HepG2 (cell line): ENCODE data around the gene MED22. TPM values are rescaled to one million over a fixed set of nuclear protein-coding genes. Genes with fewer than 3 reads are reported as not detected.
A peak's percentile ranks its signal among the peaks of the same experiment; 100 is the strongest.

Source experiments
- ARID4A ChIP-seq: sonication (generic); formaldehyde crosslinking; IDR thresholded peaks from 2 replicates; pipeline ENCODE4 v1.5.0; 2020; ENCODE audit warnings: mild to moderate bottlenecking, missing genetic modification reagents, borderline replicate concordance
- CREB1 ChIP-seq, 2 experiments: fragments of 450-650 bp in 1 of 2; IDR thresholded peaks; 2 replicates each; pipeline ENCODE4 v1.6.1; 2016 to 2017; ENCODE audit warnings: control low read depth in 1 of 2, mild to moderate bottlenecking in 1 of 2, missing compliant biosample characterization in 1 of 2, missing genetic modification characterization in 1 of 2
- ELF3 ChIP-seq: IDR thresholded peaks from 2 replicates; pipeline ENCODE4 v1.6.1; 2016; ENCODE audit warnings: missing genetic modification reagents, missing compliant biosample characterization
- GMEB2 ChIP-seq: IDR thresholded peaks from 2 replicates; pipeline ENCODE4 v1.6.1; 2016; ENCODE audit warnings: missing biosample characterization, missing genetic modification reagents, low read depth
- GPN1 ChIP-seq: sonication (generic); formaldehyde crosslinking; IDR thresholded peaks from 2 replicates; pipeline ENCODE4 v1.5.1; 2020; ENCODE audit warnings: missing genetic modification reagents, borderline replicate concordance
- HBP1 ChIP-seq: IDR thresholded peaks from 2 replicates; pipeline ENCODE4 v1.6.1; 2016; ENCODE audit warnings: low read depth, control low read depth
- HNF4A ChIP-seq: sonication (generic); formaldehyde crosslinking; IDR thresholded peaks from 2 replicates; pipeline ENCODE4 v1.4.0; 2020; ENCODE audit warnings: missing genetic modification reagents
- HNRNPLL ChIP-seq: fragments of 200-400 bp; formaldehyde crosslinking; IDR thresholded peaks from 2 replicates; pipeline ENCODE4 v1.6.1; 2017; ENCODE audit warnings: mild to moderate bottlenecking, low read depth, low read length; ENCODE audit not compliant: poor library complexity, severe bottlenecking
- ISX ChIP-seq: sonication (generic); formaldehyde crosslinking; conservative IDR thresholded peaks from 2 replicates; pipeline ENCODE4 v1.5.0; 2020; ENCODE audit warnings: missing genetic modification reagents
- NR2F6 ChIP-seq, 2 experiments: IDR thresholded peaks; 2 replicates each; pipeline ENCODE4 v1.6.1; 2016; ENCODE audit warnings: antibody characterized with exemption in 1 of 2, mild to moderate bottlenecking in 1 of 2
- PAF1 ChIP-seq: IDR thresholded peaks from 2 replicates; pipeline ENCODE4 v1.6.1; 2016; ENCODE audit warnings: missing genetic modification reagents, missing compliant biosample characterization
- TGIF2 ChIP-seq: IDR thresholded peaks from 2 replicates; pipeline ENCODE4 v1.6.1; 2016; ENCODE audit warnings: control low read depth, missing compliant biosample characterization
- ZBTB10 ChIP-seq: sonication (generic); formaldehyde crosslinking; IDR thresholded peaks from 2 replicates; pipeline ENCODE4 v1.4.0; 2020; ENCODE audit warnings: missing genetic modification reagents, borderline replicate concordance
- ZNF383 ChIP-seq: sonication (generic); formaldehyde crosslinking; IDR thresholded peaks from 2 replicates; pipeline ENCODE4 v1.4.0; 2020; ENCODE audit warnings: missing genetic modification reagents, mild to moderate bottlenecking, borderline replicate concordance
- ZNF550 ChIP-seq: sonication (generic); formaldehyde crosslinking; IDR thresholded peaks from 2 replicates; pipeline ENCODE4 v1.4.0; 2020; ENCODE audit warnings: mild to moderate bottlenecking, missing genetic modification reagents, borderline replicate concordance
- ZSCAN20 ChIP-seq: sonication (generic); formaldehyde crosslinking; IDR thresholded peaks from 2 replicates; pipeline ENCODE4 v1.4.0; 2020; ENCODE audit warnings: missing genetic modification reagents, mild to moderate bottlenecking, borderline replicate concordance
- polyA plus RNA-seq, 8 experiments: library from polyadenylated mRNA; depleted of rRNA in 3 of 8; stranded (reverse) in 7 of 8; unstranded in 1 of 8; fragments of >200 nt; fragmentation: Illumina TruSeq in 4 of 8; extraction: Trizol in 4 of 8; gene quantifications; 2 replicates each; pipeline versions ENCODE4 v1.2.1 to v1.2.3, GENCODE V29; 2011 to 2016; ENCODE audit warnings: low read depth in 4 of 8, missing spikeins in 1 of 8, mixed read lengths in 1 of 8; ENCODE audit not compliant: insufficient read depth in 1 of 8
- total RNA-seq, 5 experiments: library from RNA; depleted of rRNA; stranded (reverse); fragments of >200 nt; fragmentation: Illumina TruSeq; extraction: Trizol; gene quantifications; 2 replicates each; pipeline ENCODE4 v1.2.3, GENCODE V29; 2016; ENCODE audit warnings: low read depth in 1 of 5

Gene MED22
- total and polyA plus RNA-seq, 2 of the 13 experiments (the other 11 are each of a cell fraction or from before 2014, with no cell fraction given), result 15.8 to 22.1 TPM

- 0 out of 2 replicates have a peak, but pooled peaks have one; percentile 20 for TF ChIP-seq ZSCAN20
- TF ChIP-seq NR2F6 (IDR thresholded peaks at IDR 0.05), result no peak
- no peak for TF ChIP-seq NR2F6 (CRISPR knock-in tag; IDR thresholded peaks at IDR 0.05)
- TF ChIP-seq GMEB2 (CRISPR knock-in tag), result peak; percentile 78
- TF ChIP-seq CREB1 (IDR thresholded peaks at IDR 0.05), result peak; percentile 50; the same call in 1 of the 2 replicates
- TF ChIP-seq CREB1 (CRISPR knock-in tag; IDR thresholded peaks at IDR 0.05), result no peak
- TF ChIP-seq HNF4A (CRISPR knock-in tag), result peak; percentile 24
- TF ChIP-seq TGIF2 (CRISPR knock-in tag), result 0 out of 2 replicates have a peak, but pooled peaks have one; percentile 18
- no peak for TF ChIP-seq ZNF550 (CRISPR knock-in tag)
- TF ChIP-seq HBP1 (CRISPR knock-in tag), result 0 out of 2 replicates have a peak, but pooled peaks have one; percentile 39
- TF ChIP-seq GPN1 (CRISPR knock-in tag), result no peak; the same call in 1 of the 2 replicates
- peak; percentile 82 for TF ChIP-seq HNRNPLL
- peak; percentile 45; the same call in 1 of the 2 replicates for TF ChIP-seq ARID4A
- 0 out of 2 replicates have a peak, but pooled peaks have one; percentile 5 for TF ChIP-seq ZBTB10
- 0 out of 2 replicates have a peak, but pooled peaks have one; percentile 14 for TF ChIP-seq ISX (CRISPR knock-in tag)
- TF ChIP-seq ELF3 (CRISPR knock-in tag), result peak; percentile 38
- TF ChIP-seq PAF1 (CRISPR knock-in tag), result no peak
- peak; percentile 82; the same call in 1 of the 2 replicates for TF ChIP-seq ZNF383 (CRISPR knock-in tag)
Measured at GRCh38 chr9:133375724-133376654, 28.1 kb upstream of the MED22 start, which contains the start of the genes STKLD1 and SURF4 (continued).
